Testis (tissue), 2 donors: ENCODE results near the gene PNPLA6.

Experiments
- CTCF ChIP-seq, 3 experiments: fragments of 450-650 bp in 2 of 3; fragments of 200-600 bp in 1 of 3; sonication (generic) in 1 of 3; IDR thresholded peaks; one replicate each; pipeline ENCODE4 v1.5.1; 2016 to 2019; ENCODE audit warnings: antibody characterized with exemption in 3 of 3, mild to moderate bottlenecking in 2 of 3, moderate library complexity in 1 of 3
- POLR2A ChIP-seq: fragments of 450-650 bp; IDR thresholded peaks from one replicate; pipeline ENCODE4 v1.6.1; 2017; ENCODE audit warnings: antibody characterized with exemption, mild to moderate bottlenecking, moderate library complexity

- no peak for TF ChIP-seq CTCF (IDR thresholded peaks at IDR 0.05)
- TF ChIP-seq POLR2A = no peak
Observed at GRCh38 chr19:7489609-7490044, 45.9 kb upstream of the PNPLA6 start.
